Fibroblast of villous mesenchyme (primary cell): ENCODE results near the gene ERVMER34-1. TPM values are rescaled to one million over a fixed set of nuclear protein-coding genes. Genes with fewer than 3 reads are reported as not detected.

ENCODE experiments used
- DNase-seq: peaks from one replicate; pipeline ENCODE4 v3.0.0-alpha.2; 2010; ENCODE audit warnings: low read depth
- H3K4me3 ChIP-seq: 2 replicates; pipeline ENCODE4 v1.5.1; 2011; ENCODE audit warnings: low read depth, mild to moderate bottlenecking, low read length
- CTCF ChIP-seq: IDR thresholded peaks from 2 replicates; pipeline ENCODE4 v1.5.1; 2012; ENCODE audit warnings: low read depth, mild to moderate bottlenecking, low read length; ENCODE audit not compliant: insufficient read depth
- total RNA-seq: library from RNA; depleted of rRNA; stranded (reverse); fragments of >200 nt; gene quantifications from 2 replicates; pipeline ENCODE4 v1.2.3, GENCODE V29; 2012

The ERVMER34-1 gene
- total RNA-seq, 1 donor: under 0.01 TPM

DNA sequence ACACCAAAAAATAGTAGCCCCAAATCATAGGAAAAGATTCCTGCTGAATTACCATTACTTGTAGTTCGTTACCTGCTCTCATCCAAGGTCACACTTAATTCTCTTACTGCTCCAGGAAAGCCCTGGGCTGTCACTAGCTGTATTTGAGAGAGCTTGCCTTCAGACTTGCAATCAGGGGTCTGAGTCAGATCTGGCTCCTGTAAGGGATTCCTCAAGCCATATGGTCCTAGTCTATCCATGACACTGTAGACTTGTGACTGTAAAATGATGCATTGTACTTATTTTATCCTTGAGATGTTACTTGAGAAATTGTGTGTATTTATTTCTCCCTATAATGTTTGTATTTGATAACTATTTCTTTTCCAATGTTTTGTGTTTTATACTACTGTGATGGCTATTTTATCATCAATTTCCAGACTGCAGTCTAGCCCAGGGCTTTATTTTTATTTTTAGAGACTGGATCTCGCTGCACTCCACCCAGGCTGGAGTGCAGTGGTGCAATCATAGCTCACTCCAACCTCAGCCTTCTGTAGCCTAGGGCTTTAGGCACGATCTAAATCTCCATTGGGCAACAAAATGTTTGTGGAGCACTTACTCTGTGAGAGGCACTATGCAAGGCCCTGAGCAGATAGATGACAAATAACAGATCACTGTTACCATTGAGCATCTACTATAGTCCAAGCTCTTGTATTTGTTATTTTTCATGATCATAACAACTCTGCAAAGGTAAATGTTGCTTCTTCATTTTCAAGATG is 24.2 kb downstream of the ERVMER34-1 start:
- H3K4me3 ChIP-seq: no peak overlapping the region
- DNase-seq: peak; percentile 18
- no peak for TF ChIP-seq CTCF

- H3K4me3 ChIP-seq: peak overlapping the region; percentile 81
- DNase-seq: peak; percentile 98
- TF ChIP-seq CTCF: no peak
Observed at GRCh38 chr4:52721968-52722815, 29.0 kb downstream of the ERVMER34-1 start.

GRCh38 chr4:52718123-52718522 is 33.1 kb downstream of the ERVMER34-1 start:
- peak; percentile 14 for DNase-seq
- H3K4me3 ChIP-seq: no peak overlapping the region
- TF ChIP-seq CTCF: no peak

- no peak for TF ChIP-seq CTCF
- no peak overlapping the region for H3K4me3 ChIP-seq
- no peak for DNase-seq
Observed at GRCh38 chr4:52716364-52717151, 34.7 kb downstream of the ERVMER34-1 start.

GRCh38 chr4:52715914-52716313 is 35.3 kb downstream of the ERVMER34-1 start:
- no peak overlapping the region for H3K4me3 ChIP-seq
- no peak for TF ChIP-seq CTCF
- no peak for DNase-seq

DNA sequence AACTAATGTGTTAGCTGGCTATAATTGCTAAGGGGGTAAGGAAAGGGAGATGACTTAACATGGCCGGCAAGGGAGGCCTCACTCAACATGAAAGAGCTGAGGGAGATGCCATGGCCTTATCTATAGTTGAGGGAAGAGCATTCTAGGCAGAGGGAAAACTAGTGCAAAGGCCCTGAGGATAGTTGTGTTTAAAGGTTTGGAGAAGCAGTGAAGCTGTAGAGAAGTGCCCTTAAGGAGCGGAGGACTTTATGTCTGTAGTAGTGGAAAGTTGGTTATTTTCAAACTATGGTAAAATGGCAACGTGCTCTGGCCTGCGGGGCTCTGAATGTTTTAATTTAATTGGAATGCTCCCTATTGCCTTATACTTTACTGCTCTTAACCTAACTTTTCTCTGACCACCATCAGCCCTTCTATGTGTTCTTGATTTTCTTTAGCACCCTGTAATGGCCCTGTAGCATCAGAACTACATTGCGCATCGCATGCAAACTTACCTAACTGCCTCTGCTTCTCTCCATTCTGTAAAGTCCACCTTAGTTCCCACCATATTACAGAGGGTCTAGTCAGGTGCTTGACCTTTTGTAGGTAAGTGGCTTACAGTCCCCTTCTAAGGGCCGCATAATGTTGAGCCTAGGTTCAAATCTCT is 35.8 kb downstream of the ERVMER34-1 start:
- no peak for DNase-seq
- no peak for TF ChIP-seq CTCF
- no peak overlapping the region for H3K4me3 ChIP-seq
